Measurements from ENCODE around the gene EXOSC2. TPM values are rescaled to one million over a fixed set of nuclear protein-coding genes. Genes with fewer than 3 reads are reported as not detected.

Gene EXOSC2
- total and polyA plus RNA-seq, 3 donors from 2014 or later = 15.3 to 24.7 (median 20.3) TPM

DNA sequence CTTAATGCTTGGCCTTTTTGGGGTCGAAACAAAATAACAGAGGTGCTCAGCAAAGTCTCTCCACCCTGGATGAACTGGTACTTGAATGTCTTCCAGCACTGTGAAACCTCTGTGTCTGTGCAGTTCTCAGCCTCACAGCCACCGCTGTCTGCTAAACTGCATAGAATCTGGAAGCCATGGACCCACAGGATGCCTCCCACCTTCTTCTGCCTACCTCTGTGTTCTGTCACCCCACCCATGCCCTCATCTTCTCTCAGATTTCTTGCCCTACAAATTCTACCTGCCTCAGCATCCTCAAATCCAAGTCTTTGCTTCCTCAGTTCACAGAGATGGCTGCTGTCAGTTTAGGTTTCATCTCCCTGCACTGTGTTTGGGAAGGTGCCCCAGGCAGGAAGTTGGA lies 35.6 kb downstream of the EXOSC2 start:
- DNase-seq = no peak
- no peak overlapping the region for H3K27ac ChIP-seq
- intact Hi-C loops (cut with DNase I; ENCODE audit: low total_unique reads) = no loop called here
- no peaks in the 10 kb centered on the region for H3K9me3 ChIP-seq
- H3K36me3 ChIP-seq (ENCODE audit: low read depth, missing control alignments) = no peaks in the 10 kb centered on the region
- H3K27me3 ChIP-seq = no peaks in the 10 kb centered on the region
- no peaks in the 10 kb centered on the region for H3K4me1 ChIP-seq
- no peak overlapping the region for H3K4me3 ChIP-seq
- WGBS, 2 donors = 96% methylated on average over 2 of the region's 2 CpGs
- TF ChIP-seq, protein P1, sequence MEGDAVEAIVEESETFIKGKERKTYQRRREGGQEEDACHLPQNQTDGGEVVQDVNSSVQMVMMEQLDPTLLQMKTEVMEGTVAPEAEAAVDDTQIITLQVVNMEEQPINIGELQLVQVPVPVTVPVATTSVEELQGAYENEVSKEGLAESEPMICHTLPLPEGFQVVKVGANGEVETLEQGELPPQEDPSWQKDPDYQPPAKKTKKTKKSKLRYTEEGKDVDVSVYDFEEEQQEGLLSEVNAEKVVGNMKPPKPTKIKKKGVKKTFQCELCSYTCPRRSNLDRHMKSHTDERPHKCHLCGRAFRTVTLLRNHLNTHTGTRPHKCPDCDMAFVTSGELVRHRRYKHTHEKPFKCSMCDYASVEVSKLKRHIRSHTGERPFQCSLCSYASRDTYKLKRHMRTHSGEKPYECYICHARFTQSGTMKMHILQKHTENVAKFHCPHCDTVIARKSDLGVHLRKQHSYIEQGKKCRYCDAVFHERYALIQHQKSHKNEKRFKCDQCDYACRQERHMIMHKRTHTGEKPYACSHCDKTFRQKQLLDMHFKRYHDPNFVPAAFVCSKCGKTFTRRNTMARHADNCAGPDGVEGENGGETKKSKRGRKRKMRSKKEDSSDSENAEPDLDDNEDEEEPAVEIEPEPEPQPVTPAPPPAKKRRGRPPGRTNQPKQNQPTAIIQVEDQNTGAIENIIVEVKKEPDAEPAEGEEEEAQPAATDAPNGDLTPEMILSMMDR (IDR thresholded peaks at IDR 0.05) = no peak

- intact Hi-C loops (cut with DNase I; ENCODE audit: low total_unique reads) = no loop called here
- no peaks in the 10 kb centered on the region for H3K9me3 ChIP-seq
- no peaks in the 10 kb centered on the region for H3K27me3 ChIP-seq
- H3K4me1 ChIP-seq = no peaks in the 10 kb centered on the region
- H3K4me3 ChIP-seq = no peak overlapping the region
- 65 to 75% methylated on average over 2 of the region's 2 CpGs for WGBS, 2 donors
- TF ChIP-seq, protein P1 (IDR thresholded peaks at IDR 0.05) = no peak
- TF ChIP-seq POLR2A (IDR thresholded peaks at IDR 0.05) = no peak
- no peak for DNase-seq
- no peaks in the 10 kb centered on the region for H3K36me3 ChIP-seq (ENCODE audit: low read depth, missing control alignments)
- no peak overlapping the region for H3K27ac ChIP-seq
Observed at GRCh38 chr9:130731355-130731754, 37.8 kb downstream of the EXOSC2 start.

DNA sequence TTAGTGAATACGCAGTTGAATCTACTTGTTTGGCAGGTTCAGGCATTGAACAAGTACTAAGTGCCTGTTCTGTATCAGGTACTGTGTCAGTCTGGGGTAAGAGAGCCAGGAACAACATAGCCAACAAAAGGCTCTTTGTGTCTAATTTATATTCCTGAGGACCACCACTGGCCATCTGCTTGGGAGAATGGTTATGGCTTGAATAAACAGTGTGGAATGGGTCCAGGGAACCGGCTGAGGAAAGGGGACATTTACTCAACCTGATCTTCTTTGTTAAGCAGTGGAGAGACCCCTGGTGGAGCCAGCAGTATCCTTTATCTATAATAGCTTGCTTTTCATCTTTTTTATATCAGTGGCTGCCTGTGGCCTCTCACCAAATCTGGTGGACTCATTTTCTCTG lies 38.6 kb downstream of the EXOSC2 start:
- H3K27ac ChIP-seq = no peak overlapping the region

GRCh38 chr9:130732793-130733221 lies 39.2 kb downstream of the EXOSC2 start:
- no peak for TF ChIP-seq POLR2A (IDR thresholded peaks at IDR 0.05)
- TF ChIP-seq, protein P1 (IDR thresholded peaks at IDR 0.05) = no peak
- 48 to 55% methylated on average over 5 of the region's 5 CpGs for WGBS, 2 donors
- H3K9me3 ChIP-seq = no peaks in the 10 kb centered on the region
- no peak overlapping the region for H3K4me3 ChIP-seq
- intact Hi-C loops (cut with DNase I; ENCODE audit: low total_unique reads) = no loop called here
- no peak overlapping the region for H3K27ac ChIP-seq
- no peaks in the 10 kb centered on the region for H3K27me3 ChIP-seq
- no peak for DNase-seq
- H3K4me1 ChIP-seq = no peaks in the 10 kb centered on the region
- no peaks in the 10 kb centered on the region for H3K36me3 ChIP-seq (ENCODE audit: low read depth, missing control alignments)

More for the DNA sequence above, 38.6 kb downstream of the EXOSC2 start:
- Histone ChIP-seq H3K36me3 (ENCODE audit: low read depth, missing control alignments) (no peaks in the 10 kb centered on the region), H3K9me3 (no peaks in the 10 kb centered on the region), H3K4me3 (no peak overlapping the region), H3K4me1 (no peaks in the 10 kb centered on the region), H3K27me3 (no peaks in the 10 kb centered on the region)
- WGBS, 2 donors = 57 to 63% methylated on average over 2 of the region's 2 CpGs
- TF ChIP-seq, protein P1 (IDR thresholded peaks at IDR 0.05) = no peak
- no peak for TF ChIP-seq POLR2A (IDR thresholded peaks at IDR 0.05)
- no peak for DNase-seq
- intact Hi-C loops (cut with DNase I; ENCODE audit: low total_unique reads) = no loop called here

DNA sequence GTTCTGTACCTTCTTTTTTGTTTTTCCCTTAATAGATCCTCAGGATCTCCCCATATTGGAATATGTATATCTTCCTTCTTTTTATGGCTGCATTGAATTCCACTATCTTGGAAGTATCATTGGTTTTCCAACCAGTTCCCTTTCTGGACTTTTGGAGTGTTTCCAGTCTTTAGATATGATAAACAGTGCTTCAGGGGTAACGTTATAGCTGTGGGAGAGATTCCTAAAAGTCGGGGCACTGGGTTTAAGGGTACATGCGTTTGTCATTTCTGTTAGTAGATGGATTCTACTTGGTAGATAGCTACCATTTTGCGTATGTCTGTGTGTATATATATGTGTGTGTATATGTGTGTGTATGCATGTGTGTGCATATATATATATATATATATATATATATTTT lies 42.0 kb downstream of the EXOSC2 start:
- Histone ChIP-seq H3K4me3 (no peak overlapping the region), H3K27me3 (no peaks in the 10 kb centered on the region), H3K36me3 (ENCODE audit: low read depth, missing control alignments) (no peaks in the 10 kb centered on the region), H3K9me3 (no peaks in the 10 kb centered on the region), H3K27ac (no peak overlapping the region), H3K4me1 (no peaks in the 10 kb centered on the region)
- WGBS, 2 donors = 79 to 81% methylated on average over 4 of the region's 4 CpGs
- TF ChIP-seq, protein P1 (IDR thresholded peaks at IDR 0.05) = no peak
- TF ChIP-seq POLR2A (IDR thresholded peaks at IDR 0.05) = no peak
- intact Hi-C loops (cut with DNase I; ENCODE audit: low total_unique reads) = no loop called here
- no peak for DNase-seq

Data from testis (tissue), 3 donors.